ENCODE results near the gene SYNGR3. TPM values are rescaled to one million over a fixed set of nuclear protein-coding genes. Genes with fewer than 3 reads are reported as not detected.
A peak's percentile ranks its signal among the peaks of the same experiment; 100 is the strongest.

The SYNGR3 gene
- total RNA-seq, 6 donors from 2014 or later = 0.15 to 1.4 (median 0.34) TPM; not detected in 2

- no peak for TF ChIP-seq POLR2AphosphoS5 (IDR thresholded peaks at IDR 0.05)
- no peak for TF ChIP-seq POLR2A (IDR thresholded peaks at IDR 0.05)
- TF ChIP-seq CTCF (IDR thresholded peaks at IDR 0.05) = no peak
- TF ChIP-seq EP300 (IDR thresholded peaks at IDR 0.05) = no peak
- peaks cover 14 to 52% (median 47%) of the 10 kb centered on the region in 4 donors for H3K36me3 ChIP-seq
- DNase-seq (peak in 1 of 2 donors; percentile 72), ATAC-seq (ENCODE audit: low FRiP score in 2 of 2) (no peak)
- H3K27me3 ChIP-seq = peaks cover 0 to 24% (median 10%) of the 10 kb centered on the region in 4 donors
- 94% methylated on average over 15 of the region's 18 CpGs; no CpG with 5 or more reads in 1 of the 2 donors for WGBS, 2 donors
- H3K27ac ChIP-seq = no peak overlapping the region
- no peak overlapping the region for H3K4me3 ChIP-seq
- H3K4me1 ChIP-seq = peaks cover 7 to 48% (median 19%) of the 10 kb centered on the region in 4 donors
- H3K9me3 ChIP-seq = no peaks in the 10 kb centered on the region
Measured at GRCh38 chr16:1977875-1978268, 11.9 kb upstream of the SYNGR3 start.

GRCh38 chr16:1978476-1979120, 11.2 kb upstream of the SYNGR3 start:
- Histone ChIP-seq H3K27ac (peak overlapping the region; percentile 70 to 79 (median 76)), H3K9me3 (no peaks in the 10 kb centered on the region), H3K27me3 (peaks cover 0 to 24% (median 10%) of the 10 kb centered on the region in 4 donors), H3K36me3 (peaks cover 14 to 52% (median 47%) of the 10 kb centered on the region in 4 donors), H3K4me3 (peak overlapping the region in 3 of 4 donors; percentile 44 to 55 (median 54)), H3K4me1 (peaks cover 6 to 48% (median 19%) of the 10 kb centered on the region in 4 donors)
- DNase-seq (peak in 1 of 2 donors; percentile 87), ATAC-seq (ENCODE audit: low FRiP score in 2 of 2) (no peak)
- TF ChIP-seq POLR2A (IDR thresholded peaks at IDR 0.05) (no peak), CTCF (IDR thresholded peaks at IDR 0.05) (no peak), POLR2AphosphoS5 (IDR thresholded peaks at IDR 0.05) (no peak), EP300 (IDR thresholded peaks at IDR 0.05) (no peak)
- WGBS, 2 donors = 75 to 85% methylated on average over 13 to 33 of the region's 37 CpGs

GRCh38 chr16:1979271-1980029, 10.3 kb upstream of the SYNGR3 start:
- H3K4me1 ChIP-seq = peaks cover 6 to 47% (median 18%) of the 10 kb centered on the region in 4 donors
- TF ChIP-seq POLR2AphosphoS5 (IDR thresholded peaks at IDR 0.05) (peak in 1 of 2 donors; percentile 24), POLR2A (IDR thresholded peaks at IDR 0.05) (peak in 3 of 4 donors; percentile 36 to 69 (median 64)), EP300 (IDR thresholded peaks at IDR 0.05) (no peak), CTCF (IDR thresholded peaks at IDR 0.05) (no peak)
- H3K36me3 ChIP-seq = peaks cover 14 to 46% (median 43%) of the 10 kb centered on the region in 4 donors
- peak overlapping the region in 3 of 4 donors; percentile 44 to 55 (median 54) for H3K4me3 ChIP-seq
- ATAC-seq (ENCODE audit: low FRiP score in 2 of 2) = peak in 1 of 2 donors; percentile 82
- no peaks in the 10 kb centered on the region for H3K9me3 ChIP-seq
- peaks cover 0 to 24% (median 10%) of the 10 kb centered on the region in 4 donors for H3K27me3 ChIP-seq
- WGBS, 2 donors = 33 to 43% methylated on average over 15 to 45 of the region's 70 CpGs
- DNase-seq = peak; percentile 92 to 96
- peak overlapping the region; percentile 70 to 79 (median 76) for H3K27ac ChIP-seq

- TF ChIP-seq POLR2AphosphoS5 (IDR thresholded peaks at IDR 0.05) (no peak), POLR2A (IDR thresholded peaks at IDR 0.05) (no peak), EP300 (IDR thresholded peaks at IDR 0.05) (no peak), CTCF (IDR thresholded peaks at IDR 0.05) (no peak)
- H3K27me3 ChIP-seq = peaks cover 0 to 24% (median 10%) of the 10 kb centered on the region in 4 donors
- peaks cover 13 to 54% (median 25%) of the 10 kb centered on the region in 4 donors for H3K4me1 ChIP-seq
- H3K27ac ChIP-seq = peak overlapping the region; percentile 70 to 79 (median 76)
- H3K36me3 ChIP-seq = peaks cover 14 to 39% (median 36%) of the 10 kb centered on the region in 4 donors
- 8 to 23% methylated on average over 5 to 51 of the region's 53 CpGs for WGBS, 2 donors
- H3K4me3 ChIP-seq = peak overlapping the region in 3 of 4 donors; percentile 44 to 55 (median 54)
- no peak for ATAC-seq (ENCODE audit: low FRiP score in 2 of 2)
- no peaks in the 10 kb centered on the region for H3K9me3 ChIP-seq
- DNase-seq = peak in 1 of 2 donors; percentile 88
Measured at GRCh38 chr16:1980030-1980769, 9.6 kb upstream of the SYNGR3 start.
